KMS-11 (cell line): ENCODE data around the gene MORN1.

Experiments
- H2AFZ ChIP-seq: fragments of 200-600 bp; sonication (generic); 2 replicates; pipeline ENCODE4 v1.6.1; 2016; ENCODE audit warnings: antibody characterized with exemption, mixed run types, low read depth
- H3K27ac ChIP-seq: fragments of 200-600 bp; sonication (generic); 2 replicates; pipeline ENCODE4 v1.6.1; 2016; ENCODE audit warnings: mild to moderate bottlenecking, mixed run types
- H3K27me3 ChIP-seq: fragments of 200-600 bp; sonication (generic); 2 replicates; pipeline ENCODE4 v1.6.1; 2017; ENCODE audit warnings: mild to moderate bottlenecking, low read depth, mixed run types, moderate library complexity; ENCODE audit not compliant: insufficient read depth
- H3K36me3 ChIP-seq: fragments of 200-600 bp; sonication (generic); 2 replicates; pipeline ENCODE4 v1.6.1; 2017; ENCODE audit warnings: mild to moderate bottlenecking, mixed run types; ENCODE audit not compliant: insufficient read depth
- H3K4me1 ChIP-seq: fragments of 200-600 bp; sonication (generic); 2 replicates; pipeline ENCODE4 v1.6.1; 2016; ENCODE audit warnings: mild to moderate bottlenecking, low read depth, mixed run types; ENCODE audit not compliant: poor library complexity, severe bottlenecking
- H3K4me2 ChIP-seq: fragments of 200-600 bp; sonication (generic); 2 replicates; pipeline ENCODE4 v1.7.0; 2016; ENCODE audit warnings: mild to moderate bottlenecking, mixed run types
- H3K4me3 ChIP-seq: fragments of 200-600 bp; sonication (generic); IDR thresholded peaks from 2 replicates; pipeline ENCODE4 v1.6.1; 2017; ENCODE audit warnings: low read depth, low read length, mixed read lengths; ENCODE audit not compliant: insufficient read depth
- H3K79me2 ChIP-seq: fragments of 200-600 bp; sonication (generic); 2 replicates; pipeline ENCODE4 v1.6.1; 2016; ENCODE audit warnings: low read depth, mixed run types; ENCODE audit not compliant: insufficient read depth
- H3K9ac ChIP-seq: fragments of 200-600 bp; sonication (generic); 2 replicates; pipeline ENCODE4 v1.6.1; 2016; ENCODE audit warnings: mild to moderate bottlenecking, mixed run types
- H4K20me1 ChIP-seq: fragments of 200-600 bp; sonication (generic); 2 replicates; pipeline ENCODE4 v1.6.1; 2016; ENCODE audit warnings: mild to moderate bottlenecking, mixed run types; ENCODE audit not compliant: insufficient read depth
- CTCF ChIP-seq: fragments of 200-600 bp; sonication (generic); conservative IDR thresholded peaks from 2 replicates; pipeline ENCODE4 v1.6.1; 2017; ENCODE audit warnings: low read depth, mild to moderate bottlenecking, antibody characterized with exemption, low read length, moderate library complexity, mixed read lengths

Gene MORN1

GRCh38 chr1:2355373-2356261 lies 35.7 kb downstream of the MORN1 start:
- Histone ChIP-seq H3K36me3 (no peaks in the 10 kb centered on the region), H3K27me3 (peaks cover 84% of the 10 kb centered on the region), H3K9ac (no peak overlapping the region), H3K79me2 (no peaks in the 10 kb centered on the region), H3K4me1 (no peaks in the 10 kb centered on the region), H4K20me1 (no peaks in the 10 kb centered on the region), H3K4me3 (no peak overlapping the region), H2AFZ (no peak overlapping the region), H3K4me2 (no peak overlapping the region), H3K27ac (no peak overlapping the region)
- TF ChIP-seq CTCF = no peak

GRCh38 chr1:2354511-2355372 lies 36.6 kb downstream of the MORN1 start:
- Histone ChIP-seq H3K4me2 (no peak overlapping the region), H3K4me3 (no peak overlapping the region), H3K27ac (no peak overlapping the region), H3K36me3 (no peaks in the 10 kb centered on the region), H3K4me1 (no peaks in the 10 kb centered on the region), H3K9ac (no peak overlapping the region), H3K79me2 (no peaks in the 10 kb centered on the region), H2AFZ (no peak overlapping the region), H3K27me3 (peaks cover 90% of the 10 kb centered on the region), H4K20me1 (no peaks in the 10 kb centered on the region)
- TF ChIP-seq CTCF = no peak

- H3K27me3 ChIP-seq = peaks cover 99% of the 10 kb centered on the region
- H3K4me1 ChIP-seq = no peaks in the 10 kb centered on the region
- H3K4me3 ChIP-seq = no peak overlapping the region
- H3K36me3 ChIP-seq = no peaks in the 10 kb centered on the region
- H4K20me1 ChIP-seq = no peaks in the 10 kb centered on the region
- H3K4me2 ChIP-seq = no peak overlapping the region
- H3K9ac ChIP-seq = no peak overlapping the region
- no peak for TF ChIP-seq CTCF
- no peak overlapping the region for H2AFZ ChIP-seq
- H3K79me2 ChIP-seq = no peaks in the 10 kb centered on the region
- H3K27ac ChIP-seq = no peak overlapping the region
Observed at GRCh38 chr1:2353551-2354438, 37.6 kb downstream of the MORN1 start.

- Histone ChIP-seq H3K79me2 (no peaks in the 10 kb centered on the region), H3K27ac (no peak overlapping the region), H3K27me3 (peaks cover 92% of the 10 kb centered on the region), H4K20me1 (no peaks in the 10 kb centered on the region), H3K4me1 (no peaks in the 10 kb centered on the region), H3K4me2 (no peak overlapping the region), H3K4me3 (no peak overlapping the region), H3K36me3 (no peaks in the 10 kb centered on the region), H2AFZ (no peak overlapping the region), H3K9ac (no peak overlapping the region)
- no peak for TF ChIP-seq CTCF
Observed at GRCh38 chr1:2352897-2353550, 38.3 kb downstream of the MORN1 start.
